NCI-H1930 (cell line): ENCODE measurements around the gene ZNF236.

Experiments
- DNase-seq, 2 experiments: peaks; one replicate each; lab custom pipeline; 2025; lab: John Stamatoyannopoulos, UW

Gene ZNF236

DNA sequence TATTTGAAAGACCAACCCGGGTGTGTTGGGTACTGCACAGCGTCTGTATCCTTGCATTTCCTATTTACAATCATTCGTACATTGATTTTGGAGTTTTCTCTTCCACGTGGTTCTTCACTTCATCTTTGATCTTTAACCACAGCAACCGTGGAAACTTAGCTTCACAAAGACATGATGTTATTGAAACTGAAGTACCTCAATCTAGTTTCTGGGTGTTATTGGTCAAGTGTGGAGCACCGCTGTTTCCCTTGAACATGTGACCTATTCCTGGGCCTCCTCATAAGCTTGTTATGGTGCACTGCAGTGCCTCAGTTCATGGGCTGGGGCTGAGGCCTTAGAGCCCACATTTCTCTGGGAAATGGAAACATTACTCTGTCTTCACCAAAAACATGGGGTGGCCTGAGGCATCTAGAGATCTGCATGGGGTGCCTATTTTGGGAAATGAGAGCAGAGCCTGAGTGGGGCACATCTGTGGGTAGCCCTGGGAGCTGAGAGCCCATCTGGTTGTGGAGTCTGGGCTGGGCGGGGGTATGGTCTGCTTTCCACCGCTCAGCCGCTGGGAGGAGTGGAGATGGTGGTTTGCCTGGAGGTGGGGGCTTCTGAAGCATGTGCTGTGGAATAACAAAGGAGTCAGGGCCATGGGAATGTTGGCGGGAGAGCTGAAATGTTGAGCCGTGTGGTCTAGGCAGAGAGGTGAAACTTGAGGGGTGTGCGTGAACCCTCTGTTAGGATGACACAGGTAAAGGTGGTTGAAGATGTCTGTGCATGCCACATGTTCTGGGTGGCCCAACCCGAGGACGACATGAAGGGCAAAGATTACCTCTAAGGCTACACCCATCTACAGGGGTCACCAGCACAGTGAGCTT is 37.4 kb downstream of the ZNF236 start:
- no peak for DNase-seq

DNA sequence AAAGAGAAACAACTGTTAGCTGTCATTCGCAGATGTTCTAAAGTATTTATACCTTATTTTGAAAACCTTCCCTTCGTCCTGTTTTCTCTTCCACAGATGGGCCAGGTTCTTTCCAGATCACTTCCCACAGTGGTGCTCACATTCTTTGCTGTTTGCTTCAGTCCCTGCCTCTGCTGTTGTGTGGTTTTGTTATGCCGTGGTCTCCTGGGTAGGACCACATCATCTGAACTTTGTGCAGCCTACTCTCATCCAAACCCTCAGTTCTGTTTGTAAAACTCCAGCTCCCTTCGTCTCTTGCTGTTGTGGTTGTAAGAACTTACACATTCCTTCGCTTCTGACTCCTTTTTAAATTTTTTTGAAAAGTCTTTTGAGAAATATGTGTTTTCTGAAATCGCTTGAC is 38.1 kb downstream of the ZNF236 start:
- no peak for DNase-seq

GRCh38 chr18:76866666-76867065 is 44.3 kb downstream of the ZNF236 start:
- no peak for DNase-seq

- no peak for DNase-seq
Measured at GRCh38 chr18:76873311-76873710, 51.0 kb downstream of the ZNF236 start.

- no peak for DNase-seq
Measured at GRCh38 chr18:76873713-76874112, 51.4 kb downstream of the ZNF236 start.

DNA sequence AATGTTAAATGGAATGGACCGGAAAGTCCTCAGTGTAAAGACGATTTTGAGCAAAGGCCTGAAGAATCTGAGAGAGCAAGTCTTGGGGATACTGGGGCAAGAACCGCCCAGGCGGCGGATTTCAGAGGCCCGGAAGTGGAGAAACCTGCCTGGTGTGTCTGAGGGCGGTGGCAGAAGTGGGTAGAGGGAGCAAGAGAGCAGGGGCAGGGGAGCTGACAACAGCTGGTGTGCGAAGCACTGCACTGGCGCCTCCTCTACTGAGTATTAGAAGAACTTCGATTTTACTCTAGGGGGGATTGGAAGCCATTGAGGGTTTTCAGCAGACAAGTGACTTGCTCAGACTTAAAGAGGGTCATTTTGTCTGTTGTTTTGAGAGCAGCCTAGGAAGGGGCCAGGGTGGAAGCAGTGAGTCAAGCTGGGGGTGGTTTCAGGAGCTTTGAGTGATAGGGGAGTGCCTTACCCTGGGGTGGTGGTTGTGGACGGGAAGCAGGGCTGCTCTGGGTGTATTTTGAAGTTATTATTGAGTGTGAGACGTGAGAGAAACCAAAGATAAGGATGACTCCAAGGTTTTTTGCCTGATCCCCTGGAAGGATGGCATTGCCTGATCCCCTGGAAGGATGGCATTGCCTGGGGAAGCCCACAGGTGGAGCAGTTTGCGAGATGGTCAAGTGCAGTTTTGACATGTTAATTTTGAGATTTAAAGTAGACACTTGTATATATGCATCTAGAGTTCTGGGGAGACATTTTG is 52.5 kb downstream of the ZNF236 start:
- DNase-seq = peak in 1 of 2 experiments; percentile 39

- peak; percentile 37 to 56 for DNase-seq
Measured at GRCh38 chr18:76875390-76876325, 53.3 kb downstream of the ZNF236 start.

DNA sequence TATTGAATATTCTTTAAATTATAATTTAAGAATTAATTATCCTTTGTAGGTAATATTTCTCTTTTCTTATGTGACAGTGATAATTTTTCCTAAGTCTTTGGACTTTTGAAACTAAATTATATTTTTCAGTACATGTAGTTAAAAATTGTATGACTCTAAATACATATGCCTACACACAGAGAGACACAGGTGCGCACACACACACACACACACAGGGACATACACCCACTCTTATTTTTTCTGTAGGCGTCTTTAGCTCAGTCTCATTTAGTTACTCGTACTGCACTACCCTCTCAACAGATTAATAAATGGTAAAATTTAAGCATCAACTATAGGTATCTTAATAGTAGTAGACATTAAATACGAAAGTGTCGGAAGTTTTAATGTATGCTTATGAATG is 56.1 kb downstream of the ZNF236 start:
- DNase-seq = no peak

- DNase-seq = no peak
Measured at GRCh38 chr18:76880026-76880425, 57.7 kb downstream of the ZNF236 start.

GRCh38 chr18:76881744-76882143 is 59.4 kb downstream of the ZNF236 start:
- DNase-seq = no peak

DNA sequence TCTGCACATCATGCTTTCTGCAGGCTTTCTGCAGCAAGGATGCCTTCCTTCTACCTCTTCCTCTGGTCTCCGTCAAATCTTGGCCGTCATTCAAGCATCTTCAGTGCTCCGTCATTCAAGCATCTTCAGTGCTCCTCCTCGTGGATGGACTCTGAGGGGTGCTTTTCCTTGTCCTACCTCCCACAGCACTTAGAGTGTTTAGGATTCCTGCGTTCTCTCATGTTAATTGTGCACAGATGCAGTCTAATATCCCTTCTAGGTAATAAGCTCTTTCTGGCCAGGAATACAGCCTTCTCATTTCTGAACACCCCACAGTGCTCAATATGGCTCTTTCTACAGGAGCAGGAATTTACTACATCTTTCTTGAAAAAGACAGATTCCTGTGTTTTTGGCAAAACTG is 59.8 kb downstream of the ZNF236 start:
- DNase-seq = no peak

DNA sequence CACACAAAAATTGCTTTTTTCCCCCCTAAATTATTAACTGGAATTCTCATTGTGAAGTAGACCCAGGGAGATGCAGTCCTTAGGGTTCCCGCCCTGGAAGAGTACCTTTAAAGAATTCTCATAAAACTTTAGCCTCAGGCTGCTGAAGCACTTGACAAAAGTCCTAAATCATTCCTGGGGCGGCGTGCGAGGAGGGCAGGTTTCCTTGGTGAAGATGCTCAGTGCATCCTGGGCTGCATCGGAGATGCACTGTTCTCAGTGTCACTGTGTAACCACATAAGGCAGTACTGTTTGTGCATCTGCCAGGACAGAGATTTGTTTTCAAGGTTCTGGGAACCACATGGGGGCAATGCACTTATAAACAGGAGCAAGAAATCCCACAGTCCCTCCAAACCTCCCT is 62.6 kb downstream of the ZNF236 start:
- no peak for DNase-seq

DNA sequence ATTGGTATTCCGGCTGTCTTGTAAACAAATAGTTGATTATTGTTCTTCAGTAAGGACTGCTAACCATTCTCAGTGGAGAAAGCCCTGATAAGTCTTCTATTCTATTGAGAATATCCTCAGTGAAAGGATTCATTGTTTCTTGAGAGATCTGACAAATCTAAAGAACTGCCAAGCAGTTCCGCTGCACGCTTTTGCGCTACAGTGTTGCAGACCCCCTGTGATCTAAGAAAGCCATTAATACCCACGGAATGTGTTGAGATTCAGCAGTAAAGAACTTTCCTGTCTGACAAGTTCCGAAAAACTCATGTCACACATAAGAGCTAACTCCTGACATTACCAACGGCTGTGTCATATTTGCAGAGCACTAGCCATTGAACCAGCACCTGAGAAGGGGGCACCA is 63.8 kb downstream of the ZNF236 start:
- no peak for DNase-seq

GRCh38 chr18:76889091-76889699 is 66.8 kb downstream of the ZNF236 start:
- no peak for DNase-seq

- DNase-seq = no peak
Measured at GRCh38 chr18:76892832-76893231, 70.5 kb downstream of the ZNF236 start.

GRCh38 chr18:76894566-76895346 is 72.4 kb downstream of the ZNF236 start:
- DNase-seq = no peak

DNA sequence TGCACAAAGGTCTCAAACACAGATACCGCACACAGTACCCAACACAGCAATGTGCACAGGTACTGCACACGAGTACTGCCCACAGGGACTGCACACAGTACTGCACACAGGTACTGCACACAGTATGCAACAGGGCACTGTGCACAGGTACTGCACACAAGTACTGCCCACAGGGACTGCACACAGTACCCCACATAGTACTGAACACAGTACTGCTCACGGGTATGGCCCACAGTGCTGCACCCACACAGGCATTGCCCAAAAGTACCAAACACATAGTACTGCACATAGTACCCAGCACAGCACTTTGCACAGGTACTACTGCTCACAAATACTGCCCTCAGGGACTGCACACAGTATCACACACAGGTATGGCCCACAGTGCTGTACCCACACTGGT is 73.1 kb downstream of the ZNF236 start:
- no peak for DNase-seq

- DNase-seq = no peak
Measured at GRCh38 chr18:76896677-76897076, 74.3 kb downstream of the ZNF236 start.

DNA sequence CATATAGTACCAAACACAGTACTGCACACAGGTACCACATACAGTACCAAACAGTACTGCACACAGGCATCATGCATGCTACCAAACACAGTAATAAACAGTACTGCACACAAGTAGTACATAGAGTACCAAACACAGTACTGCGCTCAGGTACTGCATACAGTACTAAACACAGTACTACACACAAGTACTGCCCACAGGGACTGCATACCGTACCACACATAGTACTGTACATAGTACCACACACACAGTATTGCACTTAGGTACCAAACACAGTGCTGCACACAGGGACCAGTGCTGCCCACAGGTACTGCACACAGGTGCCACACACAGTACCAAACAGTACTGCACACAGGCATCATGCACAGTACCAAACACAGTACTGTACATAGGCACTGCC is 74.9 kb downstream of the ZNF236 start:
- no peak for DNase-seq

GRCh38 chr18:76903386-76903785 is 81.0 kb downstream of the ZNF236 start:
- no peak for DNase-seq

GRCh38 chr18:76905821-76906220 is 83.5 kb downstream of the ZNF236 start:
- no peak for DNase-seq
